GM23338 (cell line): ENCODE data around the gene PCIF1.

Experiments used
- CREB1 ChIP-seq: fragments of 250-450 bp; sonication (Bioruptor Pico); IDR thresholded peaks from 2 replicates; pipeline ENCODE4 v1.5.0; 2020; ENCODE audit warnings: low read depth, mild to moderate bottlenecking, moderate library complexity
- EZH2 ChIP-seq: fragments of 200-600 bp; sonication (generic); IDR thresholded peaks from one replicate; pipeline ENCODE4 v1.8.0; 2017; ENCODE audit warnings: antibody characterized with exemption, mild to moderate bottlenecking, low read depth; ENCODE audit not compliant: unreplicated experiment
- EZH2phosphoT487 ChIP-seq: fragments of 200-600 bp; sonication (generic); IDR thresholded peaks from one replicate; pipeline ENCODE4 v1.8.1; 2018; ENCODE audit warnings: antibody characterized with exemption; ENCODE audit not compliant: unreplicated experiment
- JUNB ChIP-seq: IDR thresholded peaks from one replicate; pipeline ENCODE4 v1.6.1; 2016; ENCODE audit warnings: antibody characterized with exemption; ENCODE audit not compliant: unreplicated experiment
- NANOG ChIP-seq: IDR thresholded peaks from 2 replicates; pipeline ENCODE4 v1.6.1; 2016; ENCODE audit warnings: antibody characterized with exemption, borderline replicate concordance
- POLR2AphosphoS5 ChIP-seq: IDR thresholded peaks from 2 replicates; pipeline ENCODE4 v1.6.1; 2016; ENCODE audit warnings: antibody characterized with exemption, low read depth
- REST ChIP-seq: IDR thresholded peaks from one replicate; pipeline ENCODE4 v1.6.1; 2018; ENCODE audit warnings: antibody characterized with exemption; ENCODE audit not compliant: unreplicated experiment
- STAT1 ChIP-seq: IDR thresholded peaks from one replicate; pipeline ENCODE4 v1.6.1; 2016; ENCODE audit warnings: antibody characterized with exemption; ENCODE audit not compliant: unreplicated experiment
- ZNF114 ChIP-seq: fragments of 250-450 bp; sonication (Bioruptor Pico); IDR thresholded peaks from 2 replicates; pipeline ENCODE4 v1.5.0; 2020; ENCODE audit warnings: mild to moderate bottlenecking, moderate library complexity
- ZNF462 ChIP-seq: fragments of 250-450 bp; sonication (Bioruptor Pico); IDR thresholded peaks from 2 replicates; pipeline ENCODE4 v1.5.0; 2020; ENCODE audit warnings: mild to moderate bottlenecking, moderate library complexity
- TF ChIP-seq, protein P1 (sequence below), 2 experiments: fragments of 200-600 bp in 1 of 2; sonication (generic) in 1 of 2; conservative IDR thresholded peaks; 2 replicates each; pipeline versions ENCODE4 v1.5.1 to v1.6.1; 2016 to 2017; ENCODE audit warnings: antibody characterized with exemption in 2 of 2, low read depth in 2 of 2, mild to moderate bottlenecking in 2 of 2, moderate library complexity in 1 of 2
- TF ChIP-seq, protein P2 (sequence below): IDR thresholded peaks from 2 replicates; pipeline ENCODE4 v1.6.1; 2016; ENCODE audit warnings: antibody characterized with exemption

- TF ChIP-seq EZH2 (no peak), POLR2AphosphoS5 (no peak), REST (no peak), CREB1 (CRISPR knock-in tag) (no peak), JUNB (no peak), STAT1 (no peak), ZNF114 (CRISPR knock-in tag) (no peak), ZNF462 (CRISPR knock-in tag) (no peak), NANOG (no peak), EZH2phosphoT487 (no peak)
- TF ChIP-seq, protein P1, sequence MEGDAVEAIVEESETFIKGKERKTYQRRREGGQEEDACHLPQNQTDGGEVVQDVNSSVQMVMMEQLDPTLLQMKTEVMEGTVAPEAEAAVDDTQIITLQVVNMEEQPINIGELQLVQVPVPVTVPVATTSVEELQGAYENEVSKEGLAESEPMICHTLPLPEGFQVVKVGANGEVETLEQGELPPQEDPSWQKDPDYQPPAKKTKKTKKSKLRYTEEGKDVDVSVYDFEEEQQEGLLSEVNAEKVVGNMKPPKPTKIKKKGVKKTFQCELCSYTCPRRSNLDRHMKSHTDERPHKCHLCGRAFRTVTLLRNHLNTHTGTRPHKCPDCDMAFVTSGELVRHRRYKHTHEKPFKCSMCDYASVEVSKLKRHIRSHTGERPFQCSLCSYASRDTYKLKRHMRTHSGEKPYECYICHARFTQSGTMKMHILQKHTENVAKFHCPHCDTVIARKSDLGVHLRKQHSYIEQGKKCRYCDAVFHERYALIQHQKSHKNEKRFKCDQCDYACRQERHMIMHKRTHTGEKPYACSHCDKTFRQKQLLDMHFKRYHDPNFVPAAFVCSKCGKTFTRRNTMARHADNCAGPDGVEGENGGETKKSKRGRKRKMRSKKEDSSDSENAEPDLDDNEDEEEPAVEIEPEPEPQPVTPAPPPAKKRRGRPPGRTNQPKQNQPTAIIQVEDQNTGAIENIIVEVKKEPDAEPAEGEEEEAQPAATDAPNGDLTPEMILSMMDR (conservative IDR thresholded peaks at IDR 0.05; ENCODE audit: low read depth in 2 of 2) = no peak
- TF ChIP-seq, protein P2, sequence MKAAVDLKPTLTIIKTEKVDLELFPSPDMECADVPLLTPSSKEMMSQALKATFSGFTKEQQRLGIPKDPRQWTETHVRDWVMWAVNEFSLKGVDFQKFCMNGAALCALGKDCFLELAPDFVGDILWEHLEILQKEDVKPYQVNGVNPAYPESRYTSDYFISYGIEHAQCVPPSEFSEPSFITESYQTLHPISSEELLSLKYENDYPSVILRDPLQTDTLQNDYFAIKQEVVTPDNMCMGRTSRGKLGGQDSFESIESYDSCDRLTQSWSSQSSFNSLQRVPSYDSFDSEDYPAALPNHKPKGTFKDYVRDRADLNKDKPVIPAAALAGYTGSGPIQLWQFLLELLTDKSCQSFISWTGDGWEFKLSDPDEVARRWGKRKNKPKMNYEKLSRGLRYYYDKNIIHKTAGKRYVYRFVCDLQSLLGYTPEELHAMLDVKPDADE = no peak
Observed at GRCh38 chr20:45909817-45910669, 24.4 kb upstream of the PCIF1 start.
